ENCODE results near the gene MYO1G. TPM values are rescaled to one million over a fixed set of nuclear protein-coding genes. Genes with fewer than 3 reads are reported as not detected.

The MYO1G gene
- total and polyA plus RNA-seq, 4 donors, result 0.56 to 3.9 (median 2.1) TPM

GRCh38 chr7:44983742-44984477, 5.1 kb upstream of the MYO1G start:
- Histone ChIP-seq H3K9ac (ENCODE audit: low read depth in 1 of 2, low read length in 2 of 2) (no peak overlapping the region), H3K4me1 (ENCODE audit: control insufficient read depth in 4 of 4, insufficient read depth in 4 of 4, low read length in 3 of 4) (peaks cover 0 to 7% (median 2%) of the 10 kb centered on the region in 4 donors), H3K27me3 (ENCODE audit: control insufficient read depth in 4 of 4, insufficient read depth in 4 of 4, low read length in 3 of 4) (no peaks in the 10 kb centered on the region), H3K36me3 (ENCODE audit: control insufficient read depth in 4 of 4, insufficient read depth in 3 of 4, low read depth in 1 of 4, low read length in 3 of 4) (peaks cover 5 to 30% (median 24%) of the 10 kb centered on the region in 4 donors), H3K9me3 (ENCODE audit: control insufficient read depth in 4 of 4, low read length in 3 of 4) (no peaks in the 10 kb centered on the region), H3K4me3 (ENCODE audit: low read depth in 1 of 3, low read length in 3 of 3) (no peak overlapping the region), H3K27ac (ENCODE audit: low read depth in 1 of 2, low read length in 2 of 2) (no peak overlapping the region)
- TF ChIP-seq HNF4A (conservative IDR thresholded peaks at IDR 0.05) (no peak), YY1 (IDR thresholded peaks at IDR 0.05) (no peak), TAF1 (conservative IDR thresholded peaks at IDR 0.05) (no peak), SP1 (IDR thresholded peaks at IDR 0.05) (no peak), FOXA2 (IDR thresholded peaks at IDR 0.05) (no peak), RAD21 (IDR thresholded peaks at IDR 0.05) (no peak), NR2F2 (IDR thresholded peaks at IDR 0.05) (no peak), HNF4G (IDR thresholded peaks at IDR 0.05) (no peak), JUND (IDR thresholded peaks at IDR 0.05) (no peak), RXRA (IDR thresholded peaks at IDR 0.05) (no peak), GABPA (IDR thresholded peaks at IDR 0.05 in 1 of 2, conservative IDR thresholded peaks at IDR 0.05 in 1 of 2) (no peak), FOXA1 (IDR thresholded peaks at IDR 0.05) (no peak)
- TF ChIP-seq, protein P1, sequence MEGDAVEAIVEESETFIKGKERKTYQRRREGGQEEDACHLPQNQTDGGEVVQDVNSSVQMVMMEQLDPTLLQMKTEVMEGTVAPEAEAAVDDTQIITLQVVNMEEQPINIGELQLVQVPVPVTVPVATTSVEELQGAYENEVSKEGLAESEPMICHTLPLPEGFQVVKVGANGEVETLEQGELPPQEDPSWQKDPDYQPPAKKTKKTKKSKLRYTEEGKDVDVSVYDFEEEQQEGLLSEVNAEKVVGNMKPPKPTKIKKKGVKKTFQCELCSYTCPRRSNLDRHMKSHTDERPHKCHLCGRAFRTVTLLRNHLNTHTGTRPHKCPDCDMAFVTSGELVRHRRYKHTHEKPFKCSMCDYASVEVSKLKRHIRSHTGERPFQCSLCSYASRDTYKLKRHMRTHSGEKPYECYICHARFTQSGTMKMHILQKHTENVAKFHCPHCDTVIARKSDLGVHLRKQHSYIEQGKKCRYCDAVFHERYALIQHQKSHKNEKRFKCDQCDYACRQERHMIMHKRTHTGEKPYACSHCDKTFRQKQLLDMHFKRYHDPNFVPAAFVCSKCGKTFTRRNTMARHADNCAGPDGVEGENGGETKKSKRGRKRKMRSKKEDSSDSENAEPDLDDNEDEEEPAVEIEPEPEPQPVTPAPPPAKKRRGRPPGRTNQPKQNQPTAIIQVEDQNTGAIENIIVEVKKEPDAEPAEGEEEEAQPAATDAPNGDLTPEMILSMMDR (IDR thresholded peaks at IDR 0.05; ENCODE audit: low read depth, low read length, missing input control), result no peak
- TF ChIP-seq, protein P2, sequence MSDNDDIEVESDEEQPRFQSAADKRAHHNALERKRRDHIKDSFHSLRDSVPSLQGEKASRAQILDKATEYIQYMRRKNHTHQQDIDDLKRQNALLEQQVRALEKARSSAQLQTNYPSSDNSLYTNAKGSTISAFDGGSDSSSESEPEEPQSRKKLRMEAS (IDR thresholded peaks at IDR 0.05), result no peak
- TF ChIP-seq, protein P3, sequence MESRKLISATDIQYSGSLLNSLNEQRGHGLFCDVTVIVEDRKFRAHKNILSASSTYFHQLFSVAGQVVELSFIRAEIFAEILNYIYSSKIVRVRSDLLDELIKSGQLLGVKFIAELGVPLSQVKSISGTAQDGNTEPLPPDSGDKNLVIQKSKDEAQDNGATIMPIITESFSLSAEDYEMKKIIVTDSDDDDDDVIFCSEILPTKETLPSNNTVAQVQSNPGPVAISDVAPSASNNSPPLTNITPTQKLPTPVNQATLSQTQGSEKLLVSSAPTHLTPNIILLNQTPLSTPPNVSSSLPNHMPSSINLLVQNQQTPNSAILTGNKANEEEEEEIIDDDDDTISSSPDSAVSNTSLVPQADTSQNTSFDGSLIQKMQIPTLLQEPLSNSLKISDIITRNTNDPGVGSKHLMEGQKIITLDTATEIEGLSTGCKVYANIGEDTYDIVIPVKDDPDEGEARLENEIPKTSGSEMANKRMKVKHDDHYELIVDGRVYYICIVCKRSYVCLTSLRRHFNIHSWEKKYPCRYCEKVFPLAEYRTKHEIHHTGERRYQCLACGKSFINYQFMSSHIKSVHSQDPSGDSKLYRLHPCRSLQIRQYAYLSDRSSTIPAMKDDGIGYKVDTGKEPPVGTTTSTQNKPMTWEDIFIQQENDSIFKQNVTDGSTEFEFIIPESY (IDR thresholded peaks at IDR 0.05), result no peak
- TF ChIP-seq, protein P4, sequence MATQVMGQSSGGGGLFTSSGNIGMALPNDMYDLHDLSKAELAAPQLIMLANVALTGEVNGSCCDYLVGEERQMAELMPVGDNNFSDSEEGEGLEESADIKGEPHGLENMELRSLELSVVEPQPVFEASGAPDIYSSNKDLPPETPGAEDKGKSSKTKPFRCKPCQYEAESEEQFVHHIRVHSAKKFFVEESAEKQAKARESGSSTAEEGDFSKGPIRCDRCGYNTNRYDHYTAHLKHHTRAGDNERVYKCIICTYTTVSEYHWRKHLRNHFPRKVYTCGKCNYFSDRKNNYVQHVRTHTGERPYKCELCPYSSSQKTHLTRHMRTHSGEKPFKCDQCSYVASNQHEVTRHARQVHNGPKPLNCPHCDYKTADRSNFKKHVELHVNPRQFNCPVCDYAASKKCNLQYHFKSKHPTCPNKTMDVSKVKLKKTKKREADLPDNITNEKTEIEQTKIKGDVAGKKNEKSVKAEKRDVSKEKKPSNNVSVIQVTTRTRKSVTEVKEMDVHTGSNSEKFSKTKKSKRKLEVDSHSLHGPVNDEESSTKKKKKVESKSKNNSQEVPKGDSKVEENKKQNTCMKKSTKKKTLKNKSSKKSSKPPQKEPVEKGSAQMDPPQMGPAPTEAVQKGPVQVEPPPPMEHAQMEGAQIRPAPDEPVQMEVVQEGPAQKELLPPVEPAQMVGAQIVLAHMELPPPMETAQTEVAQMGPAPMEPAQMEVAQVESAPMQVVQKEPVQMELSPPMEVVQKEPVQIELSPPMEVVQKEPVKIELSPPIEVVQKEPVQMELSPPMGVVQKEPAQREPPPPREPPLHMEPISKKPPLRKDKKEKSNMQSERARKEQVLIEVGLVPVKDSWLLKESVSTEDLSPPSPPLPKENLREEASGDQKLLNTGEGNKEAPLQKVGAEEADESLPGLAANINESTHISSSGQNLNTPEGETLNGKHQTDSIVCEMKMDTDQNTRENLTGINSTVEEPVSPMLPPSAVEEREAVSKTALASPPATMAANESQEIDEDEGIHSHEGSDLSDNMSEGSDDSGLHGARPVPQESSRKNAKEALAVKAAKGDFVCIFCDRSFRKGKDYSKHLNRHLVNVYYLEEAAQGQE (IDR thresholded peaks at IDR 0.05), result no peak
- TF ChIP-seq, protein P5, sequence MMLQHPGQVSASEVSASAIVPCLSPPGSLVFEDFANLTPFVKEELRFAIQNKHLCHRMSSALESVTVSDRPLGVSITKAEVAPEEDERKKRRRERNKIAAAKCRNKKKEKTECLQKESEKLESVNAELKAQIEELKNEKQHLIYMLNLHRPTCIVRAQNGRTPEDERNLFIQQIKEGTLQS (IDR thresholded peaks at IDR 0.05), result no peak
- 87% methylated on average over 6 of the region's 6 CpGs for WGBS
- DNase-seq (ENCODE audit: low spot score), result no peak

Data from liver (tissue), 9 donors.